Keratinocyte (primary cell): Measurements from ENCODE around the gene NOVA2. TPM values are rescaled to one million over a fixed set of nuclear protein-coding genes. Genes with fewer than 3 reads are reported as not detected.

ENCODE experiments used
- DNase-seq: peaks from one replicate; pipeline ENCODE4 v3.0.0-alpha.2; 2011; ENCODE audit warnings: low read depth, missing footprints, low spot score
- FAIRE-seq: peaks from 2 replicates; lab custom pipeline; 2011; peaks lifted over from hg19 to GRCh38; lab: Jason Lieb, UNC
- H2AFZ ChIP-seq: 2 replicates; pipeline ENCODE4 v1.6.0; 2012; ENCODE audit warnings: low read length, control low read depth, inconsistent platforms; ENCODE audit not compliant: control insufficient read depth
- H3K27ac ChIP-seq: 2 replicates; pipeline ENCODE4 v1.5.1; 2011; ENCODE audit warnings: low read length; ENCODE audit not compliant: control insufficient read depth, insufficient read depth
- H3K27me3 ChIP-seq: 3 replicates; pipeline ENCODE4 v1.6.0; 2011; ENCODE audit warnings: low read length; ENCODE audit not compliant: control insufficient read depth, insufficient read depth; ENCODE audit errors: extremely low read depth
- H3K36me3 ChIP-seq, 2 experiments: 2 replicates in 1 of 2; 3 replicates in 1 of 2; pipeline ENCODE4 v1.5.1; 2011; ENCODE audit warnings: low read length in 2 of 2, mild to moderate bottlenecking in 1 of 2; ENCODE audit not compliant: control insufficient read depth in 2 of 2, insufficient read depth in 2 of 2; ENCODE audit errors: extremely low read depth in 1 of 2
- H3K4me1 ChIP-seq: 3 replicates; pipeline ENCODE4 v1.5.1; 2011; ENCODE audit warnings: low read length; ENCODE audit not compliant: control insufficient read depth, insufficient read depth; ENCODE audit errors: extremely low read depth
- H3K4me2 ChIP-seq: 3 replicates; pipeline ENCODE4 v1.6.0; 2011; ENCODE audit warnings: low read depth, low read length; ENCODE audit not compliant: control insufficient read depth, insufficient read depth; ENCODE audit errors: extremely low read depth
- H3K4me3 ChIP-seq, 3 experiments: fragments of 200-600 bp in 1 of 3; sonication (generic) in 1 of 3; 2 replicates in 2 of 3; 3 replicates in 1 of 3; pipeline ENCODE4 v1.5.1; 2011 to 2016; ENCODE audit warnings: low read length in 3 of 3, mild to moderate bottlenecking in 3 of 3, control low read depth in 2 of 3, inconsistent platforms in 1 of 3, low read depth in 1 of 3, mixed read lengths in 1 of 3, mixed run types in 1 of 3, moderate library complexity in 1 of 3; ENCODE audit not compliant: control insufficient read depth in 2 of 3, insufficient read depth in 2 of 3; ENCODE audit errors: extremely low read depth in 1 of 3
- H3K79me2 ChIP-seq: 2 replicates; pipeline ENCODE4 v1.6.0; 2012; ENCODE audit warnings: low read length; ENCODE audit not compliant: control insufficient read depth, insufficient read depth
- H3K9ac ChIP-seq: 3 replicates; pipeline ENCODE4 v1.6.0; 2011; ENCODE audit warnings: low read length; ENCODE audit not compliant: control insufficient read depth, insufficient read depth; ENCODE audit errors: extremely low read depth
- H3K9me1 ChIP-seq: 3 replicates; pipeline ENCODE4 v1.6.0; 2011; ENCODE audit warnings: low read length; ENCODE audit not compliant: control insufficient read depth, insufficient read depth; ENCODE audit errors: extremely low read depth
- H3K9me3 ChIP-seq: 2 replicates; pipeline ENCODE4 v1.5.1; 2012; ENCODE audit warnings: low read depth, low read length; ENCODE audit not compliant: control insufficient read depth
- H4K20me1 ChIP-seq: 3 replicates; pipeline ENCODE4 v1.6.0; 2011; ENCODE audit warnings: low read length; ENCODE audit not compliant: control insufficient read depth, insufficient read depth; ENCODE audit errors: extremely low read depth
- EZH2 ChIP-seq: IDR thresholded peaks from one replicate; pipeline ENCODE4 v1.6.1; 2012; ENCODE audit warnings: inconsistent platforms, mild to moderate bottlenecking, low read length, moderate library complexity
- dilution Hi-C: fragments of 300-500 bp; cut with MboI; formaldehyde crosslinking; loops from one replicate; pipeline ENCODE4 v1.7.0; 2020; ENCODE audit warnings: low sequenced_read_pairs; ENCODE audit not compliant: extremely low pct_ligation_motif_present
- polyA plus RNA-seq, 5 experiments: library from polyadenylated mRNA; depleted of rRNA in 3 of 5; stranded (reverse) in 3 of 5; stranded (forward) in 1 of 5; unstranded in 1 of 5; fragments of >200 nt; gene quantifications; 1 replicate in 1 of 5; 2 replicates in 3 of 5; 3 replicates in 1 of 5; pipeline versions ENCODE4 v1.2.1 to v1.2.3, GENCODE V29; 2011 to 2012; ENCODE audit warnings: missing spikeins in 2 of 5, low read depth in 1 of 5, low replicate concordance in 1 of 5
- TF ChIP-seq, protein P1 (sequence below), 3 experiments: IDR thresholded peaks in 1 of 3; conservative IDR thresholded peaks in 1 of 3; optimal IDR thresholded peaks in 1 of 3; 2 replicates in 2 of 3; 3 replicates in 1 of 3; pipeline versions ENCODE3 to v1.5.1; 2011; ENCODE audit warnings: low read length in 3 of 3, mild to moderate bottlenecking in 3 of 3, moderate library complexity in 2 of 3, control low read depth in 1 of 3, inconsistent platforms in 1 of 3; ENCODE audit not compliant: insufficient read depth in 2 of 3; ENCODE audit errors: extremely low read depth in 1 of 3

NOVA2 gene
- polyA plus RNA-seq, 1 donor (not counting 4 experiments of a cell fraction or from before 2014, with no cell fraction given), result not detected

DNA sequence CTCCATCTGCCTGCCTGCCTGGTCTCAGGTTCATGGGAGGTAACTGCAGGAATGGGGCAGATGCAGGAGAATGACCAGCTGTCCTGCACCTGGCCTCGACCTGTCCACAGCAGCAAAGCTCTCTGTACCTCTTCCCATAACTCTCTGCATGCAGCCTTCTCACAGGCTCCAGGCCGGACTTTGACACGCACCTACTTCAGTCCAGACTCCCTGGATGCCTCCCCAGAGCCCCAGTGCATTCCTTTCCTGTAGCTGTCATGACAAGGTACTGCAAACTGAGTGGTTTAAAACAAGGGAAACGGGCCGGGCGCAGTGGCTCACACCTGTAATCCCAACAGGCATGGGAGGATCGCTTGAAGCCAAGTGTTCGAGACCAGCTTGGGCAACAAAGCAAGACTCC lies 62.4 kb downstream of the NOVA2 start:
- FAIRE-seq, result no peak
- TF ChIP-seq, protein P1, sequence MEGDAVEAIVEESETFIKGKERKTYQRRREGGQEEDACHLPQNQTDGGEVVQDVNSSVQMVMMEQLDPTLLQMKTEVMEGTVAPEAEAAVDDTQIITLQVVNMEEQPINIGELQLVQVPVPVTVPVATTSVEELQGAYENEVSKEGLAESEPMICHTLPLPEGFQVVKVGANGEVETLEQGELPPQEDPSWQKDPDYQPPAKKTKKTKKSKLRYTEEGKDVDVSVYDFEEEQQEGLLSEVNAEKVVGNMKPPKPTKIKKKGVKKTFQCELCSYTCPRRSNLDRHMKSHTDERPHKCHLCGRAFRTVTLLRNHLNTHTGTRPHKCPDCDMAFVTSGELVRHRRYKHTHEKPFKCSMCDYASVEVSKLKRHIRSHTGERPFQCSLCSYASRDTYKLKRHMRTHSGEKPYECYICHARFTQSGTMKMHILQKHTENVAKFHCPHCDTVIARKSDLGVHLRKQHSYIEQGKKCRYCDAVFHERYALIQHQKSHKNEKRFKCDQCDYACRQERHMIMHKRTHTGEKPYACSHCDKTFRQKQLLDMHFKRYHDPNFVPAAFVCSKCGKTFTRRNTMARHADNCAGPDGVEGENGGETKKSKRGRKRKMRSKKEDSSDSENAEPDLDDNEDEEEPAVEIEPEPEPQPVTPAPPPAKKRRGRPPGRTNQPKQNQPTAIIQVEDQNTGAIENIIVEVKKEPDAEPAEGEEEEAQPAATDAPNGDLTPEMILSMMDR (optimal IDR thresholded peaks at IDR 0.05 in 1 of 3, IDR thresholded peaks at IDR 0.05 in 1 of 3, conservative IDR thresholded peaks at IDR 0.05 in 1 of 3; ENCODE audit: extremely low read depth in 1 of 3, insufficient read depth in 2 of 3, low read length in 3 of 3), result no peak
- no peak for TF ChIP-seq EZH2
- Histone ChIP-seq H3K9me3 (no peaks in the 10 kb centered on the region), H3K79me2 (no peaks in the 10 kb centered on the region), H3K4me3 (no peak overlapping the region), H3K9me1 (no peaks in the 10 kb centered on the region), H3K36me3 (no peaks in the 10 kb centered on the region), H3K9ac (no peak overlapping the region), H4K20me1 (no peaks in the 10 kb centered on the region), H3K27ac (no peak overlapping the region), H3K4me1 (no peaks in the 10 kb centered on the region), H3K27me3 (peaks cover 6% of the 10 kb centered on the region), H2AFZ (no peak overlapping the region), H3K4me2 (no peak overlapping the region)
- dilution Hi-C loops, result no loop called here
- DNase-seq, result no peak

DNA sequence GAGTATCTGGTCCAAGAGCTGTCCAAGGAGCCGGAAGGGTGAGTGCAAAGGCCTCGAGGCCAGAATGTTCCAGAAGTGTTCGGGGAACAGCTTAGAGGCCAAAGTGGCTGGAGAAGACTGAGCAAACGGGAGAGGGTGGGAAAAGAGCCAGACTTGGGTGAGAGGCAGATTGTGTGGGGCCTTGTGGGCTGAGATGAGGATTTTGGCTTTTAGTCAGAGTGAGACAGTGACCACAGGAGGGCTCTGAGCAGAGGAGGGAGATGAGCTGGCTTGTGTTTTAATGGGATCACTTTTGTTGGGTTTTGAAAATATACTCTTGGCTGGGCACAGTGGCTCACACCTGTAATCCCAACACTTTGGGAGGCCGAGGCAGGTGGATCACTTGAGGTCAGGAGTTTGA lies 64.7 kb downstream of the NOVA2 start:
- no peak overlapping the region for H3K9ac ChIP-seq
- FAIRE-seq (no peak), DNase-seq (no peak)

More for the DNA sequence above, 64.7 kb downstream of the NOVA2 start:
- no peak overlapping the region for H3K27ac ChIP-seq
- H3K36me3 ChIP-seq, result no peaks in the 10 kb centered on the region
- no peak overlapping the region for H3K4me3 ChIP-seq
- H3K27me3 ChIP-seq, result peaks cover 6% of the 10 kb centered on the region
- H3K4me2 ChIP-seq, result no peak overlapping the region
- dilution Hi-C loops, result no loop called here
- H3K9me1 ChIP-seq, result no peaks in the 10 kb centered on the region
- TF ChIP-seq, protein P1 (optimal IDR thresholded peaks at IDR 0.05 in 1 of 3, IDR thresholded peaks at IDR 0.05 in 1 of 3, conservative IDR thresholded peaks at IDR 0.05 in 1 of 3; ENCODE audit: extremely low read depth in 1 of 3, insufficient read depth in 2 of 3, low read length in 3 of 3), result peak in 1 of 3 experiments; percentile 57
- no peak for TF ChIP-seq EZH2
- H3K4me1 ChIP-seq, result no peaks in the 10 kb centered on the region
- no peaks in the 10 kb centered on the region for H4K20me1 ChIP-seq
- no peak overlapping the region for H2AFZ ChIP-seq
- H3K9me3 ChIP-seq, result no peaks in the 10 kb centered on the region
- no peaks in the 10 kb centered on the region for H3K79me2 ChIP-seq
